ENCODE measurements around the gene UTS2R.
A peak's percentile ranks its signal among the peaks of the same experiment; 100 is the strongest.
"Not testable (repeated sequence)": the region's sequence is repeated elsewhere in the genome, so short reads cannot be mapped to it uniquely, and the experiment has no call there.

Gene UTS2R

GRCh38 chr17:82346342-82347300 lies 24.9 kb upstream of the UTS2R start:
- no peak for TF ChIP-seq CTCF (IDR thresholded peaks at IDR 0.05; ENCODE audit: extremely low read depth, missing control alignments)
- no peak for DNase-seq (ENCODE audit: low spot score)

DNA sequence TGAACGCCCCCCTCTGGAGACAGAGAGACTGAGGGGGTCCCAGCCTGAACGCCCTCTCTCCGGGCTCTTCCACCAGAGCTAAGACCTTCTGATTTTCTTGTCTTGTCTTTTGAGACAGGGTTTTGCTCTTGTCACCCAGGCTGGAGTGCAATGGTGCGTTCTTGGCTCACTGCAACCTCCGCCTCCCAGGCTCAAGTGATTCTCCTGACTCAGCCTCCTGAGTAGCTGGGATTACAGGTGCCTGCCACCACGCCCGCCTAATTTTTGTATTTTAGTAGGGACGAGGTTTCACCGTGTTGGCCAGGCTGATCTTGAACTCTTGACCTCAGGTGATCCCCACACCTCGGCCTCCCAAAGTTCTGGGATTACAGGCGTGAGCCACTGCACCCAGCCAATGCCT lies 23.6 kb upstream of the UTS2R start:
- not testable (repeated sequence) for DNase-seq (ENCODE audit: low spot score)

DNA sequence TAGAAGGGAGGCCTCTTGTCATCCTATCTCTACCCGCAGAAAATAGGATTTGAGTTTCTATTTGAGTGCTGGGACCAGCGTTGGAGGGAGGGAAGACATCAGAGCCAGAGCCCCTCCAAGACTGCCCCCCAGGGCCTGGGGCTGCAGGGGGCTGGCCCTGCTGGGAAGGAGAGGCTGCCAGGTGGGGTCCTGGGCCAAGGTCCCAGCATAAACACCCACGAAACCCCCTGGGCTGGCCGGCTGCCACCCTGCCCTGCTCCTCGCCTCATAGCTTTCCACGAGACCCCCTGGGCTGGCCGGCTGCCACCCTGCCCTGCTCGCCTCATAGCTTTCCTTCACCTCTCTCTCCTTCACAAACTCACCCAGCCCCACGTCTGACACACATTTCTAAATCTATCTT lies 23.1 kb upstream of the UTS2R start:
- no peak for DNase-seq (ENCODE audit: low spot score)
- no peak for TF ChIP-seq CTCF (IDR thresholded peaks at IDR 0.05; ENCODE audit: extremely low read depth, missing control alignments)

GRCh38 chr17:82348866-82349265 lies 22.7 kb upstream of the UTS2R start:
- DNase-seq (ENCODE audit: low spot score), result no peak
- no peak for TF ChIP-seq CTCF (IDR thresholded peaks at IDR 0.05; ENCODE audit: extremely low read depth, missing control alignments)

DNA sequence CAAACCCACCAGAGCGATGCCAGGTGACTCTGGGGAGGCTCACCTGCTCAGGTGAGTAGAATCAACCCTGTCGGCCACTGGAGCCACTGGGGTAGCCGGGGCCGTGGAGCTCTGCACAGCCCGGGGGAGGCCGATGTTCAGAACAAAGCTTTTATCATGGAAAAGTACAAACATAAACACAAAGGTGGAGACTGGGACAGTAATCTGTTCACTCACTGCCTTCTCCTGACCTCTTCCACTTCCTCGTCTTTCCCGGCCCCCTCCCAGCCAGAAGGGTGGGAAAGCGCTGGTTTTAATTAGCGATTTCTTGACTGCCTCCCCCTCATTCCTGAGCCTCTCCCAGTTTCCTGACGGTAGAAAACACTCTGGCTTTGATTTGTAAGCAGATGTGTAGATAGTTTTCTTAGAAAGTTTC lies 22.3 kb upstream of the UTS2R start:
- DNase-seq (ENCODE audit: low spot score), result no peak
- no peak for TF ChIP-seq CTCF (IDR thresholded peaks at IDR 0.05; ENCODE audit: extremely low read depth, missing control alignments)

GRCh38 chr17:82350182-82351030 lies 21.2 kb upstream of the UTS2R start:
- TF ChIP-seq CTCF (IDR thresholded peaks at IDR 0.05; ENCODE audit: extremely low read depth, missing control alignments), result no peak
- DNase-seq (ENCODE audit: low spot score), result peak; percentile 57

- DNase-seq (ENCODE audit: low spot score), result peak; percentile 46
- TF ChIP-seq CTCF (IDR thresholded peaks at IDR 0.05; ENCODE audit: extremely low read depth, missing control alignments), result no peak
These were observed 20.3 kb upstream of the UTS2R start for GRCh38 chr17:82351254-82351712.
